Testis (tissue), 3 donors: ENCODE data around the gene ZNF423. TPM values are rescaled to one million over a fixed set of nuclear protein-coding genes. Genes with fewer than 3 reads are reported as not detected.
"Not testable (repeated sequence)": the region's sequence is repeated elsewhere in the genome, so short reads cannot be mapped to it uniquely, and the experiment has no call there.

Experiments used
- DNase-seq: peaks from one replicate; pipeline ENCODE4 v3.0.0-alpha.2; 2019
- H3K27ac ChIP-seq, 2 donors: fragments of 200-600 bp; sonication (generic); one replicate each; pipeline ENCODE4 v1.5.1; 2019
- H3K27me3 ChIP-seq: fragments of 200-600 bp; sonication (generic); one replicate; pipeline ENCODE4 v1.5.1; 2019
- H3K36me3 ChIP-seq: fragments of 200-600 bp; sonication (generic); one replicate; pipeline ENCODE4 v1.5.1; 2017; ENCODE audit warnings: low read depth; ENCODE audit errors: missing control alignments
- H3K4me1 ChIP-seq: fragments of 200-600 bp; sonication (generic); one replicate; pipeline ENCODE4 v1.5.1; 2019
- H3K4me3 ChIP-seq, 2 donors: fragments of 200-600 bp; sonication (generic); one replicate each; pipeline ENCODE4 v1.5.1; 2017 to 2019
- H3K9me3 ChIP-seq: fragments of 200-600 bp; sonication (generic); one replicate; pipeline ENCODE4 v1.5.1; 2017
- CTCF ChIP-seq, 3 experiments: fragments of 450-650 bp in 2 of 3; fragments of 200-600 bp in 1 of 3; sonication (generic) in 1 of 3; IDR thresholded peaks; one replicate each; pipeline ENCODE4 v1.5.1; 2016 to 2019; ENCODE audit warnings: antibody characterized with exemption in 3 of 3, mild to moderate bottlenecking in 2 of 3, moderate library complexity in 1 of 3
- POLR2A ChIP-seq: fragments of 450-650 bp; IDR thresholded peaks from one replicate; pipeline ENCODE4 v1.6.1; 2017; ENCODE audit warnings: antibody characterized with exemption, mild to moderate bottlenecking, moderate library complexity
- WGBS, 2 donors: methylation state at CpG; one replicate each; pipeline ENCODE4 v1.1.5; 2018; 5-methylcytosine and 5-hydroxymethylcytosine counted together
- intact Hi-C: fragments of 100-400 bp; cut with DNase I; formaldehyde crosslinking; loops from one replicate; pipeline ENCODE4 v1.15.1; 2023; ENCODE audit warnings: low total_unique reads
- polyA plus RNA-seq: library from polyadenylated mRNA; stranded (reverse); fragments of 350-450 nt; fragmentation: Illumina TruSeq; extraction: RNeasy Lipid Tissue Mini Kit (QIAGEN cat#74804); gene quantifications from one replicate; pipeline ENCODE4 v1.2.3, GENCODE V29; 2014; ENCODE audit warnings: low read depth, low replicate concordance; ENCODE audit not compliant: insufficient read depth
- total RNA-seq, 2 donors: library from RNA; depleted of rRNA; stranded (reverse); fragments of >200 nt; gene quantifications; one replicate each; pipeline ENCODE4 v1.2.3, GENCODE V29; 2016

Gene ZNF423
- total and polyA plus RNA-seq, 3 donors from 2014 or later, result 8.9 to 19.0 (median 12.1) TPM

DNA sequence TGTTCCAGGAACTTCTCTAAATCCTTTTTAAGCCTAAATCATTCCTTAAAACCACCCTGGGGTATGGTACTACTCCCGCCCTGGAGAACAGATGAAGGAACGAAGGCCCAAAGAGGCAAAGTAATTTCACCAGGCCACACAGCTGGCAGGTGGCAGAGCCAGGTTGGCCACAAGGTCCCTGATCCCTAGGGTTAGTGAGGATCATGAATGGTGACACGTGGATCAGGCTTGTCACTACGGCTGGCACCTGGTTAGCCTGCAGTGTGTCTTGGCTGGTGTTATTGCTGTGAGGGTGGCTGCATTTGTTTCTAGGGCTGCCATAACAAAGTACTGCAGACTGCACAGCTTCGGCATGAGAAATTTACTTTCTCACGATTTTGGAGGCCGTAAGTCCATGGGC lies 26.0 kb upstream of the ZNF423 start:
- no peak for TF ChIP-seq CTCF (IDR thresholded peaks at IDR 0.05)
- TF ChIP-seq POLR2A, result no peak
- Histone ChIP-seq H3K36me3 (no peaks in the 10 kb centered on the region), H3K4me3 (no peak overlapping the region), H3K9me3 (no peaks in the 10 kb centered on the region), H3K4me1 (peaks cover 7% of the 10 kb centered on the region), H3K27ac (no peak overlapping the region), H3K27me3 (no peaks in the 10 kb centered on the region)
- intact Hi-C loops, result no loop called here
- no peak for DNase-seq
- 85 to 89% methylated on average over 6 to 7 of the region's 7 CpGs for WGBS, 2 donors

- H3K27me3 ChIP-seq, H3K36me3 ChIP-seq, H3K4me1 ChIP-seq, intact Hi-C loops, H3K27ac ChIP-seq, DNase-seq, H3K4me3 ChIP-seq, H3K9me3 ChIP-seq: not testable (repeated sequence)
- 79 to 100% methylated on average over 1 to 3 of the region's 3 CpGs for WGBS, 2 donors
Observed at GRCh38 chr16:49878540-49878939, 22.6 kb upstream of the ZNF423 start.

- Histone ChIP-seq H3K4me3 (peak overlapping the region; percentile 20 to 53), H3K27ac (no peak overlapping the region), H3K4me1 (peaks cover 9% of the 10 kb centered on the region), H3K27me3 (no peaks in the 10 kb centered on the region), H3K9me3 (no peaks in the 10 kb centered on the region), H3K36me3 (no peaks in the 10 kb centered on the region)
- intact Hi-C loops, result no loop called here
- DNase-seq, result peak; percentile 69
- no peak for TF ChIP-seq POLR2A
- TF ChIP-seq CTCF (IDR thresholded peaks at IDR 0.05), result peak; percentile 43 to 90 (median 81)
- WGBS, 2 donors, result 6 to 7% methylated on average over 19 to 20 of the region's 22 CpGs
Observed at GRCh38 chr16:49876716-49877129, 20.8 kb upstream of the ZNF423 start.

DNA sequence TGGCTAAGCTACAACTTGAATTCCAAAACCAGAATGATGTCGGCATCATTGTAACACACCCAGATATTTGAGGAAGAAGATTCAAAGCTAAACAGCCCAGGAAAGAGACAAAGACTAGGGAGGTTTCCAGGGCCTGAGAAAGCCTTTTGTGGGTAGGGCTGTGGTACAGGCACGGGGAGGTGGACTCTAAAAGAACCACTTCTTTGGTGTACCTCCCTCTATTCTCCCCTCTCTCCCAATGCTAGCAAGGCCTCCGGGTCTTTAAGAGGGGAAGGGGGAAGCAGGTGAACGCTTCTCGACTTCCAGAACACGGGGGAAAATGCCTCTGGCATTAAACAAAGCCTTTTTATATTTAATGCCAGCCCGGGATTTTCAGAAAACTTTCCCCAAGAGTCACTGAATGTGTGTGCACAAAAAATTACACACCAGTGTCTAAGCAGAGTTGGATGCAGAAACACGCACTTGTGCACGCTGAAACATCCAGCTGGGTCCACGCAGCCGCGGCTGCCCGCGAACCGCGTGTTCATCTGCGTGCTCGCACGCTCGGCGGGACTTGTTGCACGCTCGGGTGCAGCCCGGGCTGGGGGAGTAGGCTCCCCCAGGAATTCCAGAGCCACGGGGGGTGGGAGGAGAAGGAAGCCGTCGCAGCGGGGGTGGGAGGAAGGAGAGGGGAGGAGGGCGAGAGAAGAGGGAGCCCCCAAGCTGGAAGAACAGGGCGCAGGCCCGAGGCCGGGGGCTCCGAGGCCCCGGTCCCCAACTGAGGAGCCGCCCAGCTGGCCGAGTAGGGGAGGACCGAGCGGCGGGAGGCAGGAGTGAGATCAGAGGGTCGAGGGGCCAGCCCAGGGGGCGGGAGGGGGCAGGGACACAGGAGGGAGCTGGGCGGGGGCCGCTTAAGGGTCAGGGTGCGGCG lies 20.1 kb upstream of the ZNF423 start:
- Histone ChIP-seq H3K4me1 (peaks cover 9% of the 10 kb centered on the region), H3K36me3 (no peaks in the 10 kb centered on the region), H3K27ac (no peak overlapping the region), H3K9me3 (no peaks in the 10 kb centered on the region), H3K27me3 (no peaks in the 10 kb centered on the region), H3K4me3 (peak overlapping the region; percentile 20 to 53)
- 12 to 20% methylated on average over 44 of the region's 45 CpGs for WGBS, 2 donors
- no peak for DNase-seq
- intact Hi-C loops, result no loop called here
- TF ChIP-seq CTCF (IDR thresholded peaks at IDR 0.05), result no peak
- no peak for TF ChIP-seq POLR2A

- DNase-seq, result no peak
- no peak overlapping the region for H3K4me3 ChIP-seq
- no peak for TF ChIP-seq CTCF (IDR thresholded peaks at IDR 0.05)
- TF ChIP-seq POLR2A, result no peak
- no peaks in the 10 kb centered on the region for H3K27me3 ChIP-seq
- 91 to 98% methylated on average over 1 of the region's 1 CpG for WGBS, 2 donors
- H3K9me3 ChIP-seq, result no peaks in the 10 kb centered on the region
- peaks cover 9% of the 10 kb centered on the region for H3K4me1 ChIP-seq
- no peak overlapping the region for H3K27ac ChIP-seq
- intact Hi-C loops, result no loop called here
- H3K36me3 ChIP-seq, result no peaks in the 10 kb centered on the region
Observed at GRCh38 chr16:49874613-49875237, 18.8 kb upstream of the ZNF423 start.

DNA sequence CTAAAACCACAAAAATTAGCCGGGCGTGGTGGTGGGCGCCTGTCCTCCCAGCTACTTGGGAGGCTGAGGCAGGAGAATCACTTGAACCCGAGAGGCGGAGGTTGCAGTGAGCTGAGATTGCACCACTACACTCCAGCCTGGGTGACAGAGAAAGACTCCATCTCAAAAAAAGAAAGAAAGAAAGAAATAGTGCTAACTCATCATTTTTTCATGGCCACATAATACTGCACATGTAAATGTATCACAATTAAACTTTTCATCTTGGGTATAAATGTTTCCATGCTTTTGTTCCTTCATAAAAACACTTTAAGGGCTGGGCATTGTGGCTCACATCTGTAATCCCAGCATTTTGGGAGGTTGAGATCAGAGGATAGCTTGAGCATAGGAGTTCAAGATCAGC lies 15.9 kb upstream of the ZNF423 start:
- H3K4me3 ChIP-seq, H3K9me3 ChIP-seq, H3K36me3 ChIP-seq, H3K27ac ChIP-seq, intact Hi-C loops, DNase-seq, H3K27me3 ChIP-seq: not testable (repeated sequence)
- WGBS, 2 donors, result 86 to 90% methylated on average over 5 of the region's 5 CpGs
- peaks cover 14% of the 10 kb centered on the region for H3K4me1 ChIP-seq
